ENCODE measurements around the gene POLR3G. TPM values are rescaled to one million over a fixed set of nuclear protein-coding genes. Genes with fewer than 3 reads are reported as not detected.

POLR3G gene
- total RNA-seq, 1 experiment from 2014 or later, result 23.4 TPM

GRCh38 chr5:90561766-90562165, 87.1 kb downstream of the POLR3G start:
- no peaks in the 10 kb centered on the region for H3K9me3 ChIP-seq (ENCODE audit: control insufficient read depth, insufficient read depth, low read depth, low read length)
- BruUV-seq (replicated peaks), result no TSS peak
- intact Hi-C loops (cut with micrococcal nuclease; ENCODE audit: unreplicated experiment) (loop anchor here (10.0 kb wide), 1 partner anchor 213 kb away; no protein-coding TSS in a partner anchor), in situ Hi-C loops (cut with HindIII; ENCODE audit: low pct_unique_long_range_greater_than_20kb, low sequenced_read_pairs) (no loop called here)
- no peak for DNase-seq (ENCODE audit: low read depth, low spot score)
- ATAC-seq, result no peak
- no peak overlapping the region for H3K27ac ChIP-seq (ENCODE audit: low read length)
- no peak for TF ChIP-seq POLR2AphosphoS5 (IDR thresholded peaks at IDR 0.05; ENCODE audit: low read depth, low read length)
- no peak for TF ChIP-seq REST (IDR thresholded peaks at IDR 0.05; ENCODE audit: insufficient read depth in 1 of 2, low read depth in 2 of 2, low read length in 1 of 2)
- no peak for TF ChIP-seq TCF7L2 (IDR thresholded peaks at IDR 0.05; ENCODE audit: low read depth, low read length)
- TF ChIP-seq CTCF (IDR thresholded peaks at IDR 0.05), result no peak
- no peak for TF ChIP-seq SIN3A (IDR thresholded peaks at IDR 0.05; ENCODE audit: borderline replicate concordance, insufficient read depth, low read depth, low read length)
- peaks cover 40% of the 10 kb centered on the region for H3K27me3 ChIP-seq (ENCODE audit: control insufficient read depth, insufficient read depth, low read length)
- H3K4me3 ChIP-seq (ENCODE audit: low read depth in 2 of 2, low read length in 2 of 2), result no peak overlapping the region
- CTCF ChIA-PET, result no interaction called here
- no peaks in the 10 kb centered on the region; the same call in 1 of the 2 replicates for H3K36me3 ChIP-seq (ENCODE audit: control insufficient read depth, insufficient read depth, low read length)
- POLR2A ChIA-PET, result no interaction called here
- no peaks in the 10 kb centered on the region for H3K4me1 ChIP-seq (ENCODE audit: control insufficient read depth, insufficient read depth, low read length)

- Histone ChIP-seq H3K27ac (ENCODE audit: low read length) (no peak overlapping the region), H3K4me3 (ENCODE audit: low read depth in 2 of 2, low read length in 2 of 2) (no peak overlapping the region), H3K9me3 (ENCODE audit: control insufficient read depth, insufficient read depth, low read depth, low read length) (no peaks in the 10 kb centered on the region), H3K27me3 (ENCODE audit: control insufficient read depth, insufficient read depth, low read length) (peaks cover 34% of the 10 kb centered on the region), H3K36me3 (ENCODE audit: control insufficient read depth, insufficient read depth, low read length) (no peaks in the 10 kb centered on the region; the same call in 1 of the 2 replicates), H3K4me1 (ENCODE audit: control insufficient read depth, insufficient read depth, low read length) (no peaks in the 10 kb centered on the region)
- DNase-seq (ENCODE audit: low read depth, low spot score) (no peak), ATAC-seq (no peak)
- ChIA-PET CTCF (no interaction called here), POLR2A (interaction anchor here (0.7 kb wide), 1 partner anchor 20 kb away, joined by 3 read pairs; no protein-coding TSS in a partner anchor)
- BruUV-seq (replicated peaks), result no TSS peak
- no peak for TF ChIP-seq POLR2AphosphoS5 (IDR thresholded peaks at IDR 0.05; ENCODE audit: low read depth, low read length)
- no peak for TF ChIP-seq SIN3A (IDR thresholded peaks at IDR 0.05; ENCODE audit: borderline replicate concordance, insufficient read depth, low read depth, low read length)
- no peak for TF ChIP-seq REST (IDR thresholded peaks at IDR 0.05; ENCODE audit: insufficient read depth in 1 of 2, low read depth in 2 of 2, low read length in 1 of 2)
- no peak for TF ChIP-seq TCF7L2 (IDR thresholded peaks at IDR 0.05; ENCODE audit: low read depth, low read length)
- TF ChIP-seq CTCF (IDR thresholded peaks at IDR 0.05), result no peak
- in situ Hi-C loops (cut with HindIII; ENCODE audit: low pct_unique_long_range_greater_than_20kb, low sequenced_read_pairs), result no loop called here
- intact Hi-C loops (cut with micrococcal nuclease; ENCODE audit: unreplicated experiment), result loop anchor here (10.0 kb wide), 1 partner anchor 212 kb away; no protein-coding TSS in a partner anchor
These were observed 87.7 kb downstream of the POLR3G start for GRCh38 chr5:90562341-90562740.
